GM19043 (cell line): ENCODE measurements around the gene SUGCT.
"Not testable (repeated sequence)": the region's sequence is repeated elsewhere in the genome, so short reads cannot be mapped to it uniquely, and the experiment has no call there.

Experiments used
- ATAC-seq: cut with Tn5 transposase; IDR thresholded peaks from one replicate; pipeline ENCODE4 v1.9.1; 2021; ENCODE audit warnings: low read depth; ENCODE audit not compliant: unreplicated experiment

Gene SUGCT

DNA sequence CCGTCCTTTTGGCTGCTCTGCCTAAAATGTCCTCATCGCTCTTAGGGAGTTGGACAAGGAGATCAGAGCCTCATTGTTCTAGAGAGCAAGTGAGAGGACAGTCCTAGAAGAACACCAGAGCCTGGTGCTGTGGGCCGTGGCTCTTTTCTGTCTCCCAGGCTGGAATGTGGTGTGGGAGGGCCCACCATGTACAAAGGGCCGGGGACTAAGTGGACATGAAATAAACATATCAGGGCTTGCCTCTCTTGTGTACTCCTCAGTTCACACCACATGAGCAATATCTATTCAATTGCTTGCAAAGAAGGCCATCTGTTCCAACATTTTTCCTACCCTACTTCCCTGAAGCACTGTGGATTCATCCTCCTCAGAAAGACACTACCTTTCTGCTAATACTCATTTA is 510.4 kb downstream of the SUGCT start:
- ATAC-seq: no peak

DNA sequence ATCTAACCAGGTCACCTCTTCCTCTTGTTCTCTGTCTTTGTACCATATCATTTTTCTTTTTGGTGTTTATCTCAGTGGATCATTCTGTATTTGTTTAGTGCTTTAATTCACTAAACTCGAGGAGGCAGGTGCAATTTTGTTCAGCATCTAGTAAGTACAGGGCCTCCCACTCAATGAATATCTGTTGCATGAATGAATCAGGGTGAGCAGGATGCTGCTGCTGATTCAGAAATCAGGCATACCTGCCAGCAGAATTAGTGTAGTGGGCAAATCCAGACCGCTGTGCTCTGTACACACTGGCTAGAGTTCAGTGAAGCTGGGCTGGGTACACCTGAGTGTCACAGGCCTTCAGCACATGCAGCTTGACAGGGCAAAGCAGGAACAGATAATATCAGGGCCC is 511.9 kb downstream of the SUGCT start:
- no peak for ATAC-seq

DNA sequence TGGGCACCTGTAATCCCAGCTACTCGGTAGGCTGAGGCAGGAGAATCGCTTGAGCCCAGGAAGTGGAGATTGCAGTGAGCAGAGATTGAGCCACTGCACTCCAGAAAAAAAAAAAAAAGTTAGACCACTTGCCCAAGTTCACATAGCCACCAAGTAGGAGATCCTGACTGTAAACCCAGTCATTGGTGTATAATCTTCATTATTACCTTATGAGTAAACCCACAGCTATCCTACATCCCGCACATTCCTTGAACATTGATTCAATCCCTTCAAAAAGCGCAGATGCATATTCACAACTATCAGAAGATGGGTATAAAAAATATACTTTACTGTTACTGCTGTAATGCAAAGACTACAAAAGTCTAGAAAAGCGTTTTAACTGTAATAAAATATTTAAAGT is 512.9 kb downstream of the SUGCT start:
- no peak for ATAC-seq

DNA sequence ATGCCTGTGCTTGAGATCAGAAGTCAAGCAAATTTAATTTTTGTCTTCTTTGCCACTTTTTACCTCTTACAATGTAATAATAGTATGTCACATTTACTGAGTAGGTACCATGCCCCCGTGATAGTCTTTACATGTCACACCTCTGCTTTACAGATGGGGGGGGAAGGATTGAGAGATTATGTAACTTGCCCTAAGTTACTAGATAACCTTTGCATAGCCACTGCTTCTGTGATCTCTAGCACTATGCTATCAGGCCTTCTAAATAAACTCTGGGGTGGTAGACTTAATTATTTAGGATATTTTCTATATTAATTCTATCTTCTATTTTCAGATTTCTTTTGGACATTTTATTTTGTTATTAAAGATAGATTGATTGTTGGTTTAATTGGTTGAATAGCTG is 514.4 kb downstream of the SUGCT start:
- no peak for ATAC-seq

DNA sequence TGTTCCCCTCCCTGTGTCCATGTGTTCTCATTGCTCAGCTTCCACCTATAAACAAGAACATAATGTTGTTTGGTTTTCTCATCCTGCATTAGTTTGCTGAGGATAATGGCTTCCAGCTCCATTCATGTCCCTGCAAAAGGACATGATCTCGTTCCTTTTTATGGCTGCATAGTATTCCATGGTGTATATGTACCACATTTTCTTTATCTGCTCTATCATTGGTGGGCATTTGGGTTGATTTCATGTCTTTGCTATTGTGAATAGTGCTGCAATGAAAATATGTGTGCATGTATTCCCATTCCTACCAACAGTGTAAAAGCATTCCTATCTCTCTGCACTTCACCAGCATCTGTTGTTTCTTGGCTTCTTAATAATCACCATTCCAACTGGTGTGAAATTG is 516.1 kb downstream of the SUGCT start:
- not testable (repeated sequence) for ATAC-seq

DNA sequence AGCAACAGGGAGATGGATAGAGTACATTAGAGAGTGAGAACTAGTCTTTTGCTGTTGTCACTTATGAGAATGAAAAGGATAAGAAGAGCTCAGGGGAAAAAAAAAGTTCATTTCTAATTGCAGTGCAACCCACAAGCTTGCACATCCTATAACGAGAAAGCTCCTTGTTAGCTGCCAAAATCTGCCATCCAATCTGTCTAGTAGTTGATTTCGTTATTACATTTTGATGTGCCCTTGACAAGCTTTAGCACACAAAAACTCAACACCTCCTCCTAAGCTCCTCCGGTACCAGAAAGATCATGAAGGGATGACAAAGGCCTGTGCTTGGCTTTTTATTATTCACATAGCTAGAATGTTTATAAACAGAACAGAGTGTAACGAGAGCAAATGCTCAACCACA is 519.4 kb downstream of the SUGCT start:
- ATAC-seq: no peak

DNA sequence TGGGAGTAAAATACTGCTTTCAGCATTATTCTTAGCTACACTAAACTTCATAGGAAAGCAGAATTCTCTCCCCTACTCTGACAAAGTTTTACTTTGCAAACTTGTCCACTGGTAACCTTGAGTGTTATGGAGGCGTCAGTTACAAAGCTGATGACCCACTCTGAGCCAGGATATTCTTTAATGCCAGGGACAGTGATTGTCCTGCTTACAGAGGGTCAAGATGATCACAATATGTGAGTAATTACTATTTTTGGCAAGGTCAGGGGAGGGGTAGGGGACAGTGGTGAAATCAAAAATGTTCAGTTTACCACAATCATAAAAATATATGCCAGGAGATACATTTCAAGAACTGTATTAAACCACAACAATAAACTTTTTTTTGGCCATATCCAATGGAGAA is 520.6 kb downstream of the SUGCT start:
- ATAC-seq: no peak

DNA sequence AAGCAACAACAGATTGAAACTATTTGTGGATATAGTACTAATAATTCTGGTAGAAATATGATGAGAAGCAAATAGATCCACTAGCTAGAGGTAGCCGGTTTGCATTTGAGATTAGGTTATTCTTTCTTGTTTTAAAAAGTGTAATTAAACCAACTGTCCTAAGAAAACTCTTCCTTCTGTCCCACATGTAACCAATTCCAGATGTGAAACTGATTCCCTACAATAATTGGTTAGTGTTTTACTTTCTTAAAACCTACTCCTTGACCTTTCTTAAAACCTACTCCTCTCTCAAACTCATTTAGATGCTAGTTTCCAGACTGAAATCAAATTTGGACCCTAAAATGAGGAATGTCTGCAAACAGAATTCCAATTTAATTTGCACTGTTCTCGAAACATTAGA is 521.5 kb downstream of the SUGCT start:
- no peak for ATAC-seq

DNA sequence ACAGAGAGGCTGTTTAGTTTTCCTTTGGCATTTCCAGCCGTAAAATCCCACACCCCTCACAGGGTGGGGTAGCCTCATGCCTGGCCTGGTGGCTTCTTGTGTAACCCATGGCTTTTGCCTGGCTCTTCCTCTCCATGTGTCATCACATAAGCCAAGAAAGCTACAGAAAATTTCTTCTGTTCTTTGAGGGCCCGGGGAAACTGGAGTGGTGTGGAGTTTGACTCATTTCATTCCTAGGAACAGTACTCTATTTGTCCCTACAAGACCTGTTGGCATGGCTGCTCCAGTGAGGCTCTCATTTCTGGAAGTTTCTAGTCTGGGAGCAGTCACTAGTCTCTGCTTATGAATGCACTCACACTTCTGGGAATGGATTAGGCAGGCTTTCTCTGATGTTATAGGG is 523.9 kb downstream of the SUGCT start:
- no peak for ATAC-seq

DNA sequence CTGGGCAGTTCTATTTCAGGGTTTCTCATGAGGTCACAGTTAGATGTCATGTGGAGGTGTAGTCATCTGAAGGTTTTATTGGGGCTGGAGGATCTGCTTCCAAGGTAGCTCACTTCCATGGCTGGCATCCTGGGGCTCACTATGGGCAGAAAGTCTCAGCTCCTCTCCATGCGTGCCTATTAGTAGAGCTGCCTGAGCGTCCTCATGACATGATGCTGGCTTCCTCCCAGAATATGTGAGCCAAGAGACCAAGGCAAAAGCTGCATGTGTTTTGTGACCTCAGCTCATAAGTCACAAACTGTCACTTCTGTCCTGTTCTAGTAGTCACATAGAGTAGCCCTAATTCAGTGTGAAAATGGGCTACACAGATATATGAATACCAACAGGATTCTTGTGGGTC is 524.4 kb downstream of the SUGCT start:
- ATAC-seq: no peak

DNA sequence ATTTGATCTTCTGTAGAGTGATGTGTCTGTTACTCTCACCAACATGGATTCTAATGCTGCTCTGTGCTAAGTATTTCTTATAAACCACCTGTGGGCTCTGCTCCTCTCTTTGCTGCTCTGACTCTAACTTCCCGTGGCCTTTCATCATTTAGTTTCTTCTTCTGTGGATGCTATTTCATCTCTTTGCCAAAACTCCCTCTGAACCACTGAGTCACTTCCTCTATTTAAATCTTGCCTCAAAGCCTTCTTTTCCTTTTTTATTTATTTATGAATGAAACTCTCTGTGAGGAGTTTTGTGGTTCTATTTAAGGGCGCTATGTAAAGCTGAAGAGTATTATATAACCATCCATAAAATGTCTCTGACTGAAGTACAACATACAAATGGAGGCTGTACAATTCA is 538.5 kb downstream of the SUGCT start:
- ATAC-seq: no peak

DNA sequence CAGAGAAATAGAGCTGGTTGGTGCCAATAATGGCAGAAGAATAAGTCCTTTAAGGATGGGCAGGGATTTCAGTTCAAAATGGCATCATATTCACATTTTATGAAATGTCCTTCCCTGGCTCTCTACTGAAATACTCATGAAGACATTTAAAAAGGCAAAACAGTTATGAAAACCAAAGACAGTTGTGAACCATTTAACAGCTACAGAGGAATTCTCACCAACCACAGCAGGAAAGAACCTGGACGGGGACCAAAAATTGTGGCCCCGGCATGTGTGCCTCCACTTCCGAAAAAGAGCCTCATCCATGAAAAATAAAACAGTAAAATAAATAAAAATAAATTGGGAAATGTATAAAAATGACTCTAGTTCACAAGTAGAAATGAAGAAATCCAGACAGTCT is 539.5 kb downstream of the SUGCT start:
- ATAC-seq: no peak

DNA sequence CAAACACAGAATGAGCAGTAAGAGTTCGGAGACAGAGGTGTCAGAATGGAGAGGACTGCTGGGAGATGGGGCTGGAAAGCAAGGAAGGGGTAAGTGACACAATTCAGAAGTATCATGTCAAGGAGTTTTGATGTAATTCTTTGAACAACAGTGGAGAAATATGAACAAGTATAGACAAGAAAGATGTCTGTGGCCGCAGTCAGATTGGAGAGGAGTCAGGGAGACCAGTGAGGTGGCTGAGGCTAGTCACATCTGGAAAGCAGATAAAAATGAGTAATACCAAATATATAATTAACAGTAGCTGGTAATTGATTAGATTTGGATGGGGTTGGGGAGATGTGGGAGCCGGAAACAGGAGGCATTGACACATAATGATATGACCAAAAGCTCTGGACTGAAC is 540.9 kb downstream of the SUGCT start:
- ATAC-seq: no peak

DNA sequence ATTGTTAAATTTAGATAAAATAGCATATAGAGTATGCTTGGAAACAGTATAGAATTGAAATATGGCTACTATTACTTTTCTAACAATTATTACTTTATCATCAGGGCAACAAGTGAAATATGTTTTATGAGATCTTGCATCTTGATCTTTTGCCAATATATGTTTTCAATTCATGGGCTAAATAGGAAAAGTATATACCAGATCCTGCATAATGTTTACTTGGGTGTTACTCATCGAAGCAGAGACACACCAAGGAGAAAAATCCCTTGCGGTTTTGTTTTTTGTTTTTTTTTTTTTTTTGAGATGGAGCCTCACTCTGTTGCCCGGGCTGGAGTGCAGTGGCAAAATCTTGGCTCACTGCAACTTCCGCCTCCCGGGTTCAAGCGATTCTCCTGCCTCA is 541.4 kb downstream of the SUGCT start:
- ATAC-seq: no peak

DNA sequence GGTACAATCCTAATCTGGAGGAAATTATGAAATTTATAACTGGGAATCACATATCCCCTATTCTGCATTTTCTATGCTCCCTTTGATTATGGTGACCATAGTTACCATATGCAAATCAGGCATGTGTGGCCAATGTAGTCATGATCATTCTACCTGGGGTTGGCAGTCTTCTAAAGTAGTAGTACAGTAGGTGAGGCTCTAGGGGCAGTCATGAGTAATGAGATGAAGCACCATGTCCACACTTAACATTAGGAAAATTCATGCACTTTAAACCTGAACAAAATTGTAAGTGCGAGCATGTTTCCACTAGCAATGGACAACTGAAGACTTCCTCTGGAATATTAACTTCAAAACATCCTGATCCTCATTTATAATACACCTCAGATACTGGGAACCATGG is 545.9 kb downstream of the SUGCT start:
- peak; percentile 74 for ATAC-seq

DNA sequence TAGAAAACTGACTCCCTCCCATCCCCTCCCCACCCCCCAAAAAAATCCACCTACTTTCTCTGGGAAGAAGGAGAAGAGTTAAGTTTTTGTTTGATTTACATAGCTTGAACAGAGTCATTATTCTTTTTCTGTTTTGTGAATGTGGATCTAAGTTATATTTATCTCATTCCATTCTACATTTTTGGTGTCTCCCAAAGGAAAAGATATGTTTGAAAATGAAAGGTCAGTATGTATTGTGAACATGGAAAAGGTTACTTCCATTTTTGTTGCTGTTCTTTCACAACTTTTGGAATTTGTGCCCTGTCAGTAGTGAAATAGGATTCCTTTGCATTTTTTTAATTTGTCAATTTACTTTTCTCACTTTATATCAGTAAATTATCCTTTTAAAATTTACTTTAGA is 547.9 kb downstream of the SUGCT start:
- no peak for ATAC-seq

DNA sequence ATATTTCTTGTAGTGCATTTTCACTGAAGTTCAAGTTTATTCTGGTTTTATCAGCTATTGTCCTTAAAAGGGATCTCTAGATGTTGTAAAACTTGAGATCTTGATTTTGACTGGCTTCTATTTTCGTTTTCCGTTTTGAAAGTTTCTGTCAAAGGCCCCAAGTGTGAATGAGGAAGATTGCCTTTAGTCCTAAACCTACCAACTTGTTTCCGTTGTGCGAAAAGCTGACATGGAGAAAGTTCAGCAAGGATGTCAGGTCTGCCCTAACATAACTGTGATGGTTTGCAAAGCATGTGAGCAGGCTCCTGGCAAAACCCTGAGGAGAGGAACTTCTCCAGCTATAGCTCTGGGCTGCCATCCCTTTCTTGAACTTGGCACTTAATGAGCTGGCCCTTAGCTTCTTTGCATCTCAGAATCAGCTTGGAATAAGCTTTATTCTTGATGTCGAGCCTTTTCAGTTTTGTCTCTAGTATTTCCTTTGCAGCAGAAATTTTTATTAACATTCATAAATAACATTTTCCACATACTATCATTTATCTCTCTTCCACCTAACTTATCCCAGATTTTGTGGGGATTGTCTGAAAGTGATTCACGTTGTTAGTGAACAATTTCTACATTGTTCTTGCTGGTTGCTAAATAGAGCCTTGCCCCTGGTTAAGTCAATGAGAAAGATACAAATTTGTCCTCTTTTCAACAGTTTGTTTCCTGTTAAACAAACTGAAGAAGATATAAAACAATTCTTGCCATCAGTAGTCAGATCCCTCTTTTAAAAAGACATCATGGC is 559.4 kb downstream of the SUGCT start:
- no peak for ATAC-seq

DNA sequence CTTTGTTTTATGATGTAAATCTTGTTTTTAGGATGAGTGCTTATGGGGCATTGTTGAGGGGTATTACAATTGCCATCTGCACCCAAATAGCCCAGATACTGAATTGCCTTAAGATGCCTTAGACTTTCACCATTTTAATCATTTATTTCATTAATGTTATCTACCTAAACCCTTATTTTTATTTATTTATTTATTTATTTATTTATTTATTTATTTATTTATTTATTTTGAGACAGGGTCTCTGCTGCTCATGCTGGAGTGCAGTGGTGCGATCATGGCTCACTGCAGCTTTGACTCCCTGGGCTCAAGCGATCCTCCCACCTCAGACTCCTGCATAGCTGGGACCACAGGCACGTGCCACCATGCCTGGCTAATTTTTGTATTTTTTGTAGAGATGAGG is 560.2 kb downstream of the SUGCT start:
- ATAC-seq: no peak

DNA sequence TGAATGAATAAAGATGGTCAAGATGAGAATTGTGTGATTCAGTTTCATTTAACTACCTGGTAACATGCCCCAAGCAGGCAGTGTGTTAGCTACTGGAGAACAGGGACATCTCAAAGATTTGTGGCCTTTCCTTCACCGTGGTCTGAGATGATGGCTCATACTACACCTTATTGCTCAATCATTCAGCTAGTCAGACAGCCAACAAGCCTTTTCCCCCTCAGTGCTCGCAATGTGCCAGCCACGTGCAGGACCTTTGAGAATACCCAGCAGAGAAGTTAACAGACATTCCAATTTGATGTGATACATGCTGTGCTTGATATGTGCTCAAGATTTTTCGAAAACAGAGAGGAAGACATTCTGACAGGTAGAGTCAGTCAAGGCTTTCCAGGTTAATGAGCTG is 562.8 kb downstream of the SUGCT start:
- no peak for ATAC-seq

DNA sequence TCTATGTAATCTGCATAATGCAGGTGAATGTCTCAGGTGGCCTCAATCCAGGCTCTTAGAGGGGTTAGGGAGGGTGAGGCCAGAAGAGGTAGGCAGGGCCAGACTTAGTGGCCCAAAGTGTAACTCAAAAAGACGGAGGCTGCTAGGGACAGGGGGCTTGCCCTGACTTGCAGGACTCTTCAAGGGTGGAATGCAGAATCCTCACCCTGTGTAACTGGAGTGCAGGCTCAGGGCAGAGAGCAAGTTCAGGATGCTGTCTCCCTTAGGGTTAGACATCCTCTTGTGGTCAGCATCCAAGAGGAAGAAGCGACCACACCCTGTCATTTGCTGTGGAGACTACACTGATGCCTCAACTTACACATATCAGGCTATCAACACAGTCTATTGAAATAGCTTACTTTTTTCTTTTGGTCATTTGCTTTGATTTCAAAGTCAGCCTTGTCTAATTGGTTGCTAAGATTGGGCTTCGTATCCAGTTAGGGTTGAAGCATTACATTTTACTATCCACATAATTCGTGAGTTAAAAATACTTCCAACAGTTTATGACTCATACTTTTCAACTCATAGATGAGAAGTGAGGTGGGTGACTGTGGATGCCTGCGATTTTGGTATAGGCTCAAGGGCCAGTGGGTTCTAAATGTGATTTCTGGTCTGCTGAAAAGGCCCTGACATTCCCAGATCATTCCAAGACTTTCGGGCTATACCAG is 563.6 kb downstream of the SUGCT start:
- ATAC-seq: no peak

DNA sequence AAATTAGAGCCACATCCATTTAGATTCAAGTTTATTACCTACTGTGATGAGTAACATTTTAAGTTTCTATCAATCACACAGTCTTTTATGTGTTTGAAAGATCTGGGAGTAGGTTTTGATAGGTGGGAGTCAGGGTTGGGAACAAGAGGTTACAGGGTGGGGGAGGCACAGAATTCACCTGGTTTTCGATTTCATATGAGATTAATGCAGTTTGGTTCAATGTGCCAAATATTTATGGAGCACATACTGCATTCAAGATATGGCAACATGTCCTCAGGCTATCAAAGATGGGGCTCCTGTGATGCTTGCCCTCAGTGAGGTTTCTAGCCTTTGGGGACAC is 564.1 kb downstream of the SUGCT start:
- ATAC-seq: no peak

DNA sequence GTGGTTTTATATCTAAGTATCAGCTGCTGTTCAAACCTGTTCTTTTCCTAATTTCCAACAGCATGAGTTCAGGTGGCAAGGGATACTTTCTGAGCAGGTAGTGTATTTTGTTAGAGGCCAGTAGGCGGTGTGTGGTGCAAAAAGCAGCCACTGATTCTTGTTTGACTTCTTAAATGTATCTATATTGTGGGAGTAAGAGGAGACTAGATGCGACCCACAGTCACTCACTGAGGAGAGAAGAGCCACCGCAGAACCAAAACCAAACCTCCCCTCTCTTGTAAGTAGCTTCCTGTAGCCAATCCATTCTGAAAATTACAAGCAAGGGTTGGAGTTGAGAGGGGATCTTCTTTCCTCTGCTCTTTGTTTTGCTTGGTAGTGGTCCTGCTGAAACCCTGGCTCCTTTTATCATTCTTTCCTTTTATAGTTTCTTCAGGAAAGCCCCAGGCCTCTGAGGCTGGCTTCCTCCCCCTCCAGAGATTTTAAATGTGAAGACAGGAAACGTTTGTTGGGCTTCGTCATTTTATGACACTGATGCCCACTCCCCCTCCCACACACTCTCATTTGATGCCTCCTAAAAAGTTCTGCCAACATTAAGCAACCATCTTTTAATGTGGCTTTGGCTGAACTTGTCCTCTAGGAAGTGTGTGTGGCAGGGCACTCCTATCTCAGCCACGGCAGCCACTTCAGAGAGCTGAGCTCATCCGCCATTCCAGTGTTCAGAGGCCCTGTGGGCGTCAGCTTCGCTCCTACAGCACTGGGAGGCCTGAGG is 566.0 kb downstream of the SUGCT start:
- no peak for ATAC-seq
